Activated CD8-positive, alpha-beta T cell treated with anti-CD3 and anti-CD28 coated beads for 36 hours (primary cell): ENCODE measurements around the gene PHLDA1. TPM values are rescaled to one million over a fixed set of nuclear protein-coding genes. Genes with fewer than 3 reads are reported as not detected.

Source experiments
- ATAC-seq: fragments of 200-7000 bp; cut with Tn5 transposase; one replicate; pipeline ENCODE4 v1.10.0; 2021; ENCODE audit warnings: mild to moderate bottlenecking, moderate library complexity
- CTCF ChIA-PET: fragments of 350-600 bp; sonication (Branson Sonifier 250); formaldehyde crosslinking; loops from one replicate; lab custom pipeline; 2021; ENCODE audit warnings: antibody characterized with exemption; lab: Charles Lee
- POLR2A ChIA-PET: fragments of 350-600 bp; sonication (Branson Sonifier 250); formaldehyde crosslinking; loops from one replicate; lab custom pipeline; 2021; ENCODE audit warnings: antibody characterized with exemption; lab: Charles Lee
- DNase-seq: peaks from one replicate; pipeline ENCODE4 v3.0.0-alpha.2; 2020
- H3K27ac Mint-ChIP-seq: one replicate; pipeline ENCODE4 v1.8.0; 2021; ENCODE audit warnings: mild to moderate bottlenecking, mixed read lengths
- H3K27me3 Mint-ChIP-seq: one replicate; pipeline ENCODE4 v1.8.0; 2021; ENCODE audit warnings: mixed read lengths
- H3K36me3 Mint-ChIP-seq: one replicate; pipeline ENCODE4 v1.8.0; 2021; ENCODE audit warnings: low read depth, mixed read lengths
- H3K4me1 Mint-ChIP-seq: one replicate; pipeline ENCODE4 v1.8.0; 2021; ENCODE audit warnings: low read depth, mixed read lengths
- H3K4me3 Mint-ChIP-seq: one replicate; pipeline ENCODE4 v1.8.0; 2021; ENCODE audit warnings: mild to moderate bottlenecking, moderate library complexity, mixed read lengths
- H3K9me3 Mint-ChIP-seq: one replicate; pipeline ENCODE4 v1.8.0; 2021; ENCODE audit warnings: mixed read lengths
- intact Hi-C: fragments of 100-400 bp; cut with micrococcal nuclease; formaldehyde crosslinking; loops from one replicate; pipeline ENCODE4 v1.10.0; 2022
- total RNA-seq, 2 experiments: library from RNA; stranded (reverse); gene quantifications; one replicate each; pipeline ENCODE4 v1.2.3, GENCODE V29; 2021
- TF ChIP-seq, protein P1 (sequence below): fragments of 200-600 bp; IDR thresholded peaks from one replicate; pipeline ENCODE4 v1.8.0; 2022; ENCODE audit warnings: antibody characterized with exemption, mild to moderate bottlenecking

Gene PHLDA1
- total RNA-seq, 2 experiments from 2014 or later: 33.9 to 35.0 TPM

DNA sequence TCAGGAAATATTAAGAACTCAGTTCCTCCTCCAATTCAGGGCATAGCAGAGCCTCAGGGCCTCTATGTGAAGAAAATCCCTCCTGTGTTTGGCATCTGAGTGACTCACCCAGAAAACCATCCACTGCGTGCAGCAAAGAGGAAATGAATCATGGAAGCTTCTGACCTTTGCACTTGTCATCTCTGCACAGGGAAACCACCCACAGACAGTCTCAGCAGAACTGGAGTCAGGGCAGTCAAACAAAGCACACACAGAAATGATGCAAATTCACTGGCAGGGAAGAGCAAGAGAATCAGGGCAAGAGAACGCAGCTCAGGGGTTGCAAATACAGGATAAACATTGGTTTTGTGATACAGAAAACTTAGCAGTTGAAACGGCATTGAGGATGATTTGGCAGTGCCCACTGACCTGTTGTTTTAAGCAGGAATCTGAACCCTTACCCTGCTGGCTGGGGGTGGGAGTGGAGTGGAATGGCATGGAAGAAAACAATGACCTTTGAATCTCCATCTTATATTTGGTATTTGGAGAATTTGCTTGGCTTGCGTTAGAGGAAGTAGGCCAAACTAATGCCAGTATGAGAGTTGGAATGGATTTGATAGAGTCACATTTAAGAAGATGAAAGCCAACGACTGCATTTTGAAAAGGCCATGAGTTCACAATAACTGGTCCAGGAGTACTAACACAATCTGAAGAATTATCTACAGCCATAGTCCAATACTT is 53.5 kb downstream of the PHLDA1 start:
- ATAC-seq (peak; percentile 77), DNase-seq (peak; percentile 88)
- Mint-ChIP-seq H3K4me1 (peaks cover 77% of the 10 kb centered on the region), H3K27ac (peak overlapping the region; percentile 99), H3K9me3 (peaks cover 3% of the 10 kb centered on the region), H3K4me3 (peak overlapping the region; percentile 56), H3K36me3 (peaks cover 9% of the 10 kb centered on the region), H3K27me3 (no peaks in the 10 kb centered on the region)
- POLR2A ChIA-PET: interaction anchor here (0.7 to 5.4 kb wide), 15 partner anchors 9 to 467 kb away, joined by 3 to 54 read pairs (median 4); partner anchors contain the start of genes KRR1 and PHLDA1
- TF ChIP-seq, protein P1, sequence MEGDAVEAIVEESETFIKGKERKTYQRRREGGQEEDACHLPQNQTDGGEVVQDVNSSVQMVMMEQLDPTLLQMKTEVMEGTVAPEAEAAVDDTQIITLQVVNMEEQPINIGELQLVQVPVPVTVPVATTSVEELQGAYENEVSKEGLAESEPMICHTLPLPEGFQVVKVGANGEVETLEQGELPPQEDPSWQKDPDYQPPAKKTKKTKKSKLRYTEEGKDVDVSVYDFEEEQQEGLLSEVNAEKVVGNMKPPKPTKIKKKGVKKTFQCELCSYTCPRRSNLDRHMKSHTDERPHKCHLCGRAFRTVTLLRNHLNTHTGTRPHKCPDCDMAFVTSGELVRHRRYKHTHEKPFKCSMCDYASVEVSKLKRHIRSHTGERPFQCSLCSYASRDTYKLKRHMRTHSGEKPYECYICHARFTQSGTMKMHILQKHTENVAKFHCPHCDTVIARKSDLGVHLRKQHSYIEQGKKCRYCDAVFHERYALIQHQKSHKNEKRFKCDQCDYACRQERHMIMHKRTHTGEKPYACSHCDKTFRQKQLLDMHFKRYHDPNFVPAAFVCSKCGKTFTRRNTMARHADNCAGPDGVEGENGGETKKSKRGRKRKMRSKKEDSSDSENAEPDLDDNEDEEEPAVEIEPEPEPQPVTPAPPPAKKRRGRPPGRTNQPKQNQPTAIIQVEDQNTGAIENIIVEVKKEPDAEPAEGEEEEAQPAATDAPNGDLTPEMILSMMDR: no peak
- intact Hi-C loops: loop anchor here (1.0 to 2.0 kb wide), 5 partner anchors 17 to 65 kb away; partner anchors contain the start of gene PHLDA1
- CTCF ChIA-PET: interaction anchor here (0.5 to 3.2 kb wide), 6 partner anchors 8 to 398 kb away, joined by 3 to 14 read pairs (median 4); partner anchors contain the start of gene PHLDA1

DNA sequence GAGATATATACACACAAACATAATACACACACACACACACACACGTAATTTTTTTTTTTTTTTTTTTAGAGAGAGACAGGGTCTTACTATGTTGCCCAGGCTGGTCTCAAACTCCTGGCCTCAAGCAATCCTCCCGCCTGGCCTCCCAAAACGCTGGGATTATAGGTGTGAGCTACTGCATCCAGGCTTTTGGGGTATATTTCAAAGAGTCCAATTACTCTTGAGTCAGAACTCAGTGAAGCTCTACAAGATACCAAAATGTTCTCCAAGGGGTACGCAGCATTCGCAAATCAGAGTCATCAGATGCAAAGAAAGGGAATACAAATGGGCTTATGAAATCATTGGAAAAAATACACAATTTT is 54.0 kb downstream of the PHLDA1 start:
- DNase-seq (no peak), ATAC-seq (peak; percentile 15)
- CTCF ChIA-PET: interaction anchor here (0.5 to 3.2 kb wide), 4 partner anchors 16 to 398 kb away, joined by 3 to 14 read pairs (median 4); partner anchors contain the start of gene PHLDA1
- Mint-ChIP-seq H3K27me3 (no peaks in the 10 kb centered on the region), H3K9me3 (peaks cover 3% of the 10 kb centered on the region), H3K4me3 (peak overlapping the region; percentile 56), H3K36me3 (peaks cover 9% of the 10 kb centered on the region), H3K27ac (peak overlapping the region; percentile 99), H3K4me1 (peaks cover 74% of the 10 kb centered on the region)
- intact Hi-C loops: no loop called here
- TF ChIP-seq, protein P1: no peak
- POLR2A ChIA-PET: interaction anchor here (0.7 to 5.4 kb wide), 13 partner anchors 8 to 466 kb away, joined by 3 to 54 read pairs (median 4); partner anchors contain the start of genes KRR1 and PHLDA1

DNA sequence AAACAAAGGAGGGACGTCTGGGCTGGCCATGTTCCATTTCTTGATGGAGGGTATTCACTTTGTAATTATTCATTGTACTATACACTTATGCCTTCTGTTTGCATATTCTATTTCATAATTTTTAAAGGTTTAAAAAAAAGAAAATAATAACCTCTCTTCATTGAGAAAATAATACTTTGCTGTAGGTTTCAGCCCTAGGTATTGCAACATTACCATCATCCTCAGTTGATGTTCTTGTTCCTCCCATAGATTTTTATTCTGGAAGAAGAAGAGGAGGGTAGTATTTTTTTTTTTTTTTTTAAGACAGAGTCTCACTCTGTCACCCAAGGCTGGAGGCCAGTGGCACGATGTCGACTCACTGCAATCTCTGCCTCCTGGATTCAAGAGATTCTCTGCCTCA is 54.7 kb downstream of the PHLDA1 start:
- Mint-ChIP-seq H3K4me1 (peaks cover 73% of the 10 kb centered on the region), H3K9me3 (peaks cover 8% of the 10 kb centered on the region), H3K27ac (peak overlapping the region; percentile 99), H3K36me3 (peaks cover 14% of the 10 kb centered on the region), H3K27me3 (no peaks in the 10 kb centered on the region), H3K4me3 (no peak overlapping the region)
- ATAC-seq: no peak
- TF ChIP-seq, protein P1: no peak
- ChIA-PET POLR2A (interaction anchor here (0.9 to 5.4 kb wide), 6 partner anchors 11 to 54 kb away, joined by 4 to 54 read pairs (median 6); partner anchors contain the start of gene PHLDA1), CTCF (interaction anchor here (2.2 kb wide), 1 partner anchor 44 kb away, joined by 6 read pairs; no protein-coding TSS in a partner anchor)
- DNase-seq: no peak
- intact Hi-C loops: no loop called here

DNA sequence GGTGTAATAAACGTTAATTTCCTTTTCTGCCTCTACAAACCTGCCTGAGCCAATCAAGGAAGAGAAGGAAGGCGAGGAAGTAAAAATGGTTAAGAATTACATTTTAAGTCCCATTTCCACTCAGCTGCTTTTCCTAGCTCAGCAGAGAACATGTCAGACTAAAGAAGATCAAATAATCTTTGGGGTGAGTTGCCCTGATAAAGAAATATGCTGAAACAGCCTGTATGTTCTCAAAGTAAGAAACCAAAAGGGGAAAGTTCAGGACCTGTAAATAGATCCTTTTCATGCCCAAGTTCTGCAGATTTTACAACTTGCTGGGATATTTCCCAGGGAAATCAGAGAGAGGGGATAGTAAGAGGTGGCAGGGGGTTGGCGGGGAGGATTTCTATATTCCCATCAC is 55.5 kb downstream of the PHLDA1 start:
- Mint-ChIP-seq H3K4me3 (no peak overlapping the region), H3K27me3 (no peaks in the 10 kb centered on the region), H3K9me3 (peaks cover 15% of the 10 kb centered on the region), H3K4me1 (peaks cover 71% of the 10 kb centered on the region), H3K27ac (peak overlapping the region; percentile 79), H3K36me3 (peaks cover 20% of the 10 kb centered on the region)
- ChIA-PET POLR2A (interaction anchor here (1.6 kb wide), 1 partner anchor 55 kb away, joined by 8 read pairs; the partner anchor contains the start of gene PHLDA1), CTCF (interaction anchor here (0.8 to 2.2 kb wide), 2 partner anchors 14 to 45 kb away, joined by 3 to 6 read pairs; no protein-coding TSS in a partner anchor)
- intact Hi-C loops: no loop called here
- TF ChIP-seq, protein P1: no peak
- no peak for DNase-seq
- no peak for ATAC-seq
